ENCODE results near the gene FRY. TPM values are rescaled to one million over a fixed set of nuclear protein-coding genes. Genes with fewer than 3 reads are reported as not detected.
"Not testable (repeated sequence)": the region's sequence is repeated elsewhere in the genome, so short reads cannot be mapped to it uniquely, and the experiment has no call there.

FRY gene
- total RNA-seq, 1 donor from 2014 or later, result 112 TPM

DNA sequence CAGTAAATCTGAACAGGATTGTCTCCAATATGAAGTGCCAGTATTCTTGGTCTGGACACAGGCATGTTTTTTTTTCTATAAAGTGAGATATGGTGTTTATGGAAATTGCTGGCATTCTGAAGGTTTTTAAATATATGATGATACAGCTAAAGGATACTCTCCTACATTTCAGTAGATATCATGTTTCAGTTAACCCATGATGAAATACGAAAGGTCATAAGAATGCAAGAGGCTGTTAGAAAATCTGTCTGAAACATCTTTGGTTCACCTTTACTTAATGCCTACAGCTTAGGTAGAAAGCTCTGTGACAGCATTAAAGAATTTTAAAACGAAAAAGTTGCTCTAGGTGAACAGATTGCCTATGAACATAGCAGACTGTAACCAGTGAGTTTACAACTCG lies 9.1 kb downstream of the FRY start:
- no peak for DNase-seq (ENCODE audit: low spot score)

GRCh38 chr13:32041429-32041828 lies 9.9 kb downstream of the FRY start:
- DNase-seq (ENCODE audit: low spot score), result no peak

DNA sequence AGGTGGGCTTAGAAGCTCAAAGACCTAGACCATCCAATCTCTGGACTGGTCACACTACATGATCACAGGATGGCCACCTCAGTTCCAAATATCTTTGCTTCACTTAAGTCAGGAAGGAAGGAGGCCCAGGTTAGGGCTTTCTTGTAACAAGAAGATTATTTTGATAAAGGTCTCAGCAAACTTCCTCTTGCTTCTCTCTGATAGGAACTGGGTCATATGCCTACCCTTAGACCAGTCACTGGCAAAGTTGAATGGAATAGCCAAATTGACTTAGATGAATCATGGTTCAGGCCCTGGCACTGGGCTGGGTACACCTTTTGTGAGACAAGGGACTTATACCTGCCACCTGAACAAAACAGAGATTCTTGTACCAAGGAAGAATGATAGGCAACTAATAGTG lies 11.0 kb downstream of the FRY start:
- DNase-seq (ENCODE audit: low spot score), result no peak

DNA sequence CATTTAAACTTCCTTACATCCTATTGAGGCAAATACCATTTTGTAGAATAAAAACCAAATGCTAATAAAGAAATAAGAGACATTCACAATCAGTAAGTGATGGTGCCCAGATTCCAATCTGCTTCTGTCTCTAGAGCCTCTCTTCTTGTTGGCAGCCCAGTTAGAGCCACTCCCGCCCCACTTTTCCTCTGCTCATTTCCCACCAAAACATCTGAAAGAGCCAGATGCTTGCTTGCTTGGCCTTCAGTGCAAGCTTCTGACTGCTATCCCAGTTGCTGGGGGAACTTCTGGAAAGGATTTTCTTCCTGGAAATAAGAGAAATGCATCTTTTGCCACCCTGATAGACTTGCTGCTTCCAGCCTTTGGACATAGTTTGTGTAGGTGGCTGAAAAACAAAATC lies 12.9 kb downstream of the FRY start:
- DNase-seq (ENCODE audit: low spot score), result no peak

DNA sequence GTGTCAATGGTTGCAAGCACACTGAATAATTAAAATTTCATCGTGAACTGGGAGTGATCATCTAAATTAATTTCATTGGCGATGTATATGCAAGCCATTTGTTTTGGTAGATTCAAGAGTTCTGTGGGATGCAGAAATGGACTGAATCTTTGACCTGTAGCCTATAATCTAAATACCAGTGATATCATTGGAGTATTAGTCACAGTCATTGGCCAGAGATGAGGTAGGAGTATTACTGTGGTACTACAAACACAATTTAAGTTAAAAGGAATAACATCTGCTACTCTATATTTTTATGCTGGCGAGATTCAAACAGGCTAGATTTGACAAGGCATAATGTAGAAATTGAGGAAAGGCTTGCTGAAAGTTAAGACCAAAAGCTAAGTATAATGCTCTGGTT lies 14.0 kb downstream of the FRY start:
- DNase-seq (ENCODE audit: low spot score), result no peak

- peak; percentile 61 for DNase-seq (ENCODE audit: low spot score)
These were observed 14.6 kb downstream of the FRY start for GRCh38 chr13:32045982-32046785.

- DNase-seq (ENCODE audit: low spot score), result no peak
These were observed 15.5 kb downstream of the FRY start for GRCh38 chr13:32047088-32047487.

DNA sequence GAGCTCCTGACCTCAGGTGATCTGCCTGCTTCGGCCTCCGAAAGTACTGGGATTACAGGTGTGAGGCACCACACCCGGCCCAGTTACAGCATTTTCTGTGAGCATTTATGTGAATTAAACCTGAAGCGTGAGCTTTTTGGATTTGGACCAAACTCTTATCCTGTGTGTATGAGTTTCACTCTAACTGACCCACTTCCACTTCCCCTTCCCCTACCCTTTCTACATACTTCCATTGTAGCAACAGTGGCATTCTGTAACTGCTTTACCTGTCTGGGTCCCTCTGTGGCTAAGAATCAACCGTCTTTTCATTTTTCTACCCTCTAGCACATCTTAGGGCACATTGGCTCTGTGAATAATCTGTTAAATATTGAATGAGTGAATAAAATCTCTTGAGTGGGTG lies 16.2 kb downstream of the FRY start:
- no peak for DNase-seq (ENCODE audit: low spot score)

GRCh38 chr13:32048816-32049215 lies 17.2 kb downstream of the FRY start:
- no peak for DNase-seq (ENCODE audit: low spot score)

- DNase-seq (ENCODE audit: low spot score), result no peak
These were observed 19.6 kb downstream of the FRY start for GRCh38 chr13:32051156-32051555.

DNA sequence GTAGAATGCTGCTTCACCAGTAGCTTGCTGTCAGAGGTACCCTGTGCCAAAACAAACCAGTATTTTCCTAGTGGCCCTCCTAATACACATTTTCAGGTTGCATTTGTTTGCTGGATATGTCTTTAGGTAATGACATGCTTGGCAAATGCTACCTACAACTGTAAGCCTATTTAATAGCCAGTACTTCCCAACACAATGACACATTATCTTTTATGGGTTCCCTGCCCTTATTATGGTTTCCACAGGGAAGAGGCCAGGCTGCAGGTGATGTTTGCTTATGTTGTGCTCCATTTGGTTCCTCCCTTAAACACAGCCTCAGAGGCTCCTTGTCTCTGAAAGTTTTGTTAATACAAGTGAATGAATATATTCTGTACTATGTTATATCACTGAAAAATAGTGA lies 24.7 kb downstream of the FRY start:
- no peak for DNase-seq (ENCODE audit: low spot score)

GRCh38 chr13:32057325-32057724 lies 25.8 kb downstream of the FRY start:
- DNase-seq (ENCODE audit: low spot score), result not testable (repeated sequence)

GRCh38 chr13:32059511-32059984 lies 28.0 kb downstream of the FRY start:
- DNase-seq (ENCODE audit: low spot score), result no peak

- DNase-seq (ENCODE audit: low spot score), result no peak
These were observed 28.9 kb downstream of the FRY start for GRCh38 chr13:32060401-32060878.

GRCh38 chr13:32063619-32064233 lies 32.2 kb downstream of the FRY start:
- no peak for DNase-seq (ENCODE audit: low spot score)

DNA sequence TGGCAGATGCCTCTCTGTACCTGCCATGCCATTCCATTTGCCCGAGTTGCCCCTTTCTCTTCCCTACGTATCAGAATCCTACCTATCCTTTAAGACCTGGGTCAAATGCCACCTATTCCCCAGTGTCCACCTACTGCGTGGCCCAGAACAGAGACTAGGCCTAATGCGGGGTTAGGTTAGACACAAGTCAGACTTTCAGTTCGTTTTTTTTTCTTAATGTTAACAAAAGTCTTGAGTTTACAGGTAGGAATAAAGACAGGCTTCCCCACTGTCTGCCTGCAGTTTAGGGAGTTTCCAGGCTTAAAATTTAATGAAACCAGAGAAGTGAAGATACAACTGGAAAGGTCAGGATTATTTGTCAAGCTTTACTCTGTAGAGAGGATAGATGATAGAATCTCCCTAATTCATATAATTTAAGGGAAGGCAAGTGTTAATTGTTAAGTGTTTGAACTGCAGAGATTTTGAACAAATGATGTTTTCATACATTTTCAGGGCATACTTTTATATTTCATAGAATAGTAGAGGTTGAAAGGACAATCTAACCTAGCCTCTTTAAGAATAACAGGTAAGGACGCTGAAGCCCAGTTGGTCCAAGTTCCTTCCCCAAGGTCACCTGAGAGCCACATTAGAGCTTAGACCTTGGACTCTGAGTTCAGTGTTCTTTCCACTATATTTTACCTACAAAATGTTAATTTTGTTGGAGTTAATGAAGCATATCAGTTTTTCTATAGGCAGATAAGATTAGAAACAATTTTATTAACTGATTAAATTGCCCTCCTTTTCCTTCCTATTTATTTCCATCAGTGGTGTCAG lies 35.8 kb downstream of the FRY start:
- DNase-seq (ENCODE audit: low spot score), result no peak

DNA sequence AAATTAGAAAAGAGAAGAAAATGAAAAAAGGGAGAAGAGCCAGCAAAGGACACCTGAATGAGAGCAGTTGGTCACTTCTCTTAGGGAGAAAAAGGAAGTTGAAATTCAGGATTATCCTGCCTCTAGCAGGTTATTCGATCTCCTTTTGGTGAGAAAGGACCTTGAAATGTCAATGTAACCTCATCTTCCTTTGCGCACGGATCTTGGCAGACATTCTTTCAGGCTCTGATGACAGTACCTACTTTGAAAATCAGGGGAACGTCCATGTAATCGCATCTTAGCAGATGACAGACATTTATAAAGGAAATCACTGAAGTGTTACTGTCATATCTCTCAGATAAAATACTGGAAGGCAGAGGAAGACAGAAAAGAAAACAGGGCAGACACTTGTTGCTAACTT lies 36.7 kb downstream of the FRY start:
- DNase-seq (ENCODE audit: low spot score), result no peak

DNA sequence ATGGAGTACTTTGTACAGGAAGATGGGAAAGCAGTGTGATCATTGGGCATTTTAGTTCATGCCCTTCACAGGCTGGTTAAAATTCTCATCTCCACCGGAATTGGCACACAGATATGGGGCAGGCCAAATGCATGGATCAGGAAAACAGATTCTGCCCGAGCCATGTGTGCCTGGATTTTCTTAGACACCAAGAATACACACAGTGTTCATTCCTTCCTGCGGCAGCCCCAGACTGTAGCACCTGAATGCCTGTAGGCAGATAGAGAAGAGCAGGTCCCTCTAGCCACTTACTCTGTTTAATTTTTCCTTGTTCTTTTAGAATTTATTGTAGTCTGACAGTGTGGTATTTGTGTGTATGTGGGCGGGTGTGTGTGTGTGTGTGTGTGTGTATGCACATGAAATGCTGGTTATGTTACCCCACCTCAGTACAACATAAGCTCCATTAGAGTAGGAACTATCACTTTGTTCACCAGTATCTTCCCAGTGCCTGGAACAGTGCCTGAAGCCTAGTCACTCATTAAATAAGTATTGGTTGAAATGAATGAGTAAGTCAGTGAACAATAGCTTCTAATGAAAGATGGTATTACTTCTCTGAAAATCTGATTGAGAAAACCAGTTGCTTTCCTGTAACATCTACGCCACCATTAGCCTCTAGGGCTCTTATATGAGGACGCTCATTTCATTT lies 41.7 kb downstream of the FRY start:
- peak; percentile 33 for DNase-seq (ENCODE audit: low spot score)

DNA sequence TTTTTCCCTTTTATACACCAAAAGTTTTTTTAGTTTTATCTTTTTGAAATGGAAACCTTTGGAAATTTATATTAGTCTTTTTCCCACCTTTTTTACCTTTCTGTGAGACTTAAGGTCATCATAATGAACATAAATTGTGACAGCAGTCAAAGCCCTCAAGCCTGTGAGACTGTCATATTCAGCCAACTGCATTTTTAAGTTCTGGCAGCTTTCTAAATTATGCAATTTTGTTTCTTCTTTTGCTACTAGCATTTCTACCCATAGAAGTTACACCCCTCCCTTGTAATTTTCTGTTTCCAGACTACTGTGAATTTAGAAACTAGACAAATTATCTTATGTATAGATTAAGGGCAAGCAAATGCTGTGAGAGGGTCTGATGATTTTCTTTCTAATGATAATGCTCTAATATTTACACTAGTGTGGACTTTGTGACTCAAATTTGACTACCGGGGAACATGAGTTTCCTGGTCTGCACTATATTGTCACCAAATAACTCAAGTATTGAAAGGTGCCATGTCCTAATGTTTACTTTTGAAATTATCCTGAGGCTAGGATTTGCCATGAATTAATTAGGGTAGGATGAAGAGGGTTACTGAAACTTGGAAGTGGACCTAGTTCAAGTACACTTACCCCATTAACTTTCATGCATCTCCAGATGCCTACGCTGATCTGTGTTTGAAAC lies 43.7 kb downstream of the FRY start:
- DNase-seq (ENCODE audit: low spot score), result no peak

DNA sequence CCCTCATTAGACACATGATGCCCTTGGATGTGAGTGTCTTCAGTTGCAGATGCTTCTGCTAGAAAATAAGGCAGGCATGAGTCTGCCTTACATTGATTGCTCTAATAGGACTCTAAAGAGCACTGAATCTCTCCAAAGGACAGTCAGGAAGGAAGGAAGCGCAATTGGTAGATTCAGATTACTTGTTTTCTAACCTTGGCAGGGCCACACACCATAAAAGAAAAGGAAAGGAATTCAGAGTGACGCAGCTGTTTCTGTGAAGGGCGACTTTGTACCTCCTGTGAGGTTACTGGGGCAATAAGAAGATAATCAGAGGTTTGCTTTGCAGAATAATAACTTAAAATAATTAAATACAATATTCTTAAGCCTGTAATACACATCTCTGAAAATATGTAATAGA lies 48.0 kb downstream of the FRY start:
- DNase-seq (ENCODE audit: low spot score), result no peak

GRCh38 chr13:32080328-32080744 lies 48.8 kb downstream of the FRY start:
- DNase-seq (ENCODE audit: low spot score), result no peak

All from mucosa of gallbladder (tissue), 1 donor.